HepG2 (cell line): ENCODE results near the gene SAMD14. TPM values are rescaled to one million over a fixed set of nuclear protein-coding genes. Genes with fewer than 3 reads are reported as not detected.

Experiments used
- ATAC-seq: fragments of 200-7000 bp; cut with Tn5 transposase; 3 replicates; pipeline ENCODE4 v1.9.1; 2020; ENCODE audit warnings: mild to moderate bottlenecking, moderate library complexity
- BruUV-seq: library from RNA; stranded (reverse); fragments of 400-500 nt; replicated peaks from 2 replicates; lab custom pipeline; 2021; lab: Mats Ljungman, UMichigan
- CTCF ChIA-PET: fragments of 300-600 bp; formaldehyde crosslinking; extraction: SDS; loops from one replicate; lab custom pipeline; 2021; ENCODE audit warnings: low total read pairs, inconsistent platforms, low intra/inter-chr PET ratio; lab: Yijun Ruan, JAX
- POLR2A ChIA-PET: fragments of 350-600 bp; sonication (Branson Sonifier 250); formaldehyde crosslinking; loops from one replicate; lab custom pipeline; 2020; ENCODE audit warnings: antibody characterized with exemption, inconsistent platforms; lab: Yijun Ruan, JAX
- DNase-seq: peaks from one replicate; pipeline ENCODE4 v3.0.0-alpha.2; 2015; ENCODE audit warnings: low spot score
- FAIRE-seq: peaks from 3 replicates; lab custom pipeline; 2011; peaks lifted over from hg19 to GRCh38; lab: Jason Lieb, UNC
- H2AFZ ChIP-seq: one replicate; pipeline ENCODE4 v1.6.1; 2011; ENCODE audit warnings: low read length, inconsistent platforms
- H3K27ac ChIP-seq: fragments of 300-600 bp; 3 replicates; pipeline ENCODE4 v1.8.0; 2011; ENCODE audit warnings: mixed run types, mild to moderate bottlenecking, mixed read lengths, low read length, inconsistent platforms; ENCODE audit not compliant: insufficient read depth; ENCODE audit errors: extremely low read length
- H3K27me3 ChIP-seq, 2 experiments: fragments of 200-600 bp in 1 of 2; 2 replicates in 1 of 2; 3 replicates in 1 of 2; pipeline versions ENCODE4 v1.6.0 to v1.8.0; 2011; ENCODE audit warnings: low read length in 2 of 2, mild to moderate bottlenecking in 2 of 2, moderate library complexity in 2 of 2, inconsistent platforms in 1 of 2; ENCODE audit not compliant: insufficient read depth in 2 of 2, control insufficient read depth in 1 of 2
- H3K36me3 ChIP-seq, 2 experiments: fragments of 200-600 bp in 1 of 2; replicated peaks in 1 of 2; 2 replicates in 1 of 2; 3 replicates in 1 of 2; pipeline versions ENCODE4 v1.5.1 to v1.8.0; 2011; ENCODE audit warnings: low read length in 2 of 2, inconsistent platforms in 1 of 2; ENCODE audit not compliant: insufficient read depth in 2 of 2, control insufficient read depth in 1 of 2
- H3K4me1 ChIP-seq: 2 replicates; pipeline ENCODE4 v1.5.1; 2012; ENCODE audit warnings: low read length, inconsistent platforms; ENCODE audit not compliant: insufficient read depth
- H3K4me2 ChIP-seq: 2 replicates; pipeline ENCODE4 v1.6.0; 2011; ENCODE audit warnings: low read depth, low read length, inconsistent platforms
- H3K4me3 ChIP-seq, 3 experiments: fragments of 200-600 bp in 1 of 3; sonication (generic), shearing (Covaris generic) in 1 of 3; replicated peaks in 1 of 3; 2 replicates each; pipeline ENCODE4 v1.5.1; 2011 to 2016; ENCODE audit warnings: low read length in 3 of 3, inconsistent platforms in 2 of 3, low read depth in 2 of 3, mild to moderate bottlenecking in 2 of 3, control low read depth in 1 of 3, mixed read lengths in 1 of 3; ENCODE audit not compliant: insufficient read depth in 1 of 3
- H3K79me2 ChIP-seq: one replicate; pipeline ENCODE4 v1.6.1; 2011; ENCODE audit warnings: low read length, inconsistent platforms; ENCODE audit not compliant: insufficient read depth
- H3K9ac ChIP-seq: 2 replicates; pipeline ENCODE4 v1.6.0; 2011; ENCODE audit warnings: mild to moderate bottlenecking, low read depth, low read length, inconsistent platforms; ENCODE audit not compliant: insufficient read depth
- H3K9me3 ChIP-seq: 2 replicates; pipeline ENCODE4 v1.5.1; 2012; ENCODE audit warnings: mild to moderate bottlenecking, low read length
- H4K20me1 ChIP-seq: 2 replicates; pipeline ENCODE4 v1.6.0; 2011; ENCODE audit warnings: inconsistent platforms, mild to moderate bottlenecking, low read length, moderate library complexity; ENCODE audit not compliant: insufficient read depth
- AGO2 ChIP-seq: fragments of 200-400 bp; formaldehyde crosslinking; optimal IDR thresholded peaks from 2 replicates; pipeline ENCODE3; 2017; ENCODE audit warnings: mild to moderate bottlenecking, low read depth, low read length, moderate library complexity
- DNMT3B ChIP-seq: conservative IDR thresholded peaks from 2 replicates; pipeline ENCODE4 v1.6.1; 2016; ENCODE audit warnings: missing biosample characterization, control low read depth
- HOXA9 ChIP-seq: sonication (generic); formaldehyde crosslinking; IDR thresholded peaks from 2 replicates; pipeline ENCODE4 v1.8.1; 2022; ENCODE audit warnings: missing genetic modification reagents, mild to moderate bottlenecking, moderate library complexity, borderline replicate concordance
- IRF2 ChIP-seq: IDR thresholded peaks from 2 replicates; pipeline ENCODE4 v1.6.1; 2018; ENCODE audit warnings: missing genetic modification reagents, missing compliant biosample characterization
- MAZ ChIP-seq, 2 experiments: sonication (generic) in 1 of 2; formaldehyde crosslinking in 1 of 2; IDR thresholded peaks; 2 replicates each; pipeline versions ENCODE4 v1.5.0 to v1.6.1; 2012 to 2020; ENCODE audit warnings: low read depth in 2 of 2, mild to moderate bottlenecking in 2 of 2, borderline replicate concordance in 1 of 2, improper control_type of control experiment in 1 of 2, low read length in 1 of 2, missing genetic modification reagents in 1 of 2, moderate library complexity in 1 of 2
- MTA3 ChIP-seq: sonication (generic); formaldehyde crosslinking; IDR thresholded peaks from 2 replicates; pipeline ENCODE4 v1.4.0; 2020; ENCODE audit warnings: missing genetic modification reagents
- SPEN ChIP-seq: sonication (generic); formaldehyde crosslinking; IDR thresholded peaks from 2 replicates; pipeline ENCODE4 v1.5.1; 2020; ENCODE audit warnings: low read depth, mild to moderate bottlenecking, missing genetic modification reagents
- SRF ChIP-seq: IDR thresholded peaks from 2 replicates; pipeline ENCODE4 v1.6.1; 2011; ENCODE audit warnings: mild to moderate bottlenecking, low read depth, low read length, moderate library complexity
- SRSF4 ChIP-seq: fragments of 200-400 bp; formaldehyde crosslinking; IDR thresholded peaks from one replicate; pipeline ENCODE4 v1.6.1; 2018; ENCODE audit warnings: mild to moderate bottlenecking, low read depth, low read length, moderate library complexity; ENCODE audit not compliant: poor library complexity, severe bottlenecking
- ZBTB20 ChIP-seq: sonication (generic); formaldehyde crosslinking; IDR thresholded peaks from 2 replicates; pipeline ENCODE4 v1.8.1; 2023; ENCODE audit warnings: missing genetic modification reagents, low read depth, mild to moderate bottlenecking, borderline replicate concordance
- ZNF205 ChIP-seq: IDR thresholded peaks from 2 replicates; pipeline ENCODE4 v1.6.1; 2018; ENCODE audit warnings: missing biosample characterization, missing genetic modification reagents
- ZNF225 ChIP-seq: sonication (generic); formaldehyde crosslinking; IDR thresholded peaks from 2 replicates; pipeline ENCODE4 v1.4.0; 2020; ENCODE audit warnings: mild to moderate bottlenecking, missing genetic modification reagents
- ZNF543 ChIP-seq: sonication (generic); formaldehyde crosslinking; IDR thresholded peaks from 2 replicates; pipeline ENCODE4 v1.4.0; 2020; ENCODE audit warnings: mild to moderate bottlenecking, missing genetic modification reagents
- ZNF576 ChIP-seq: sonication (generic); formaldehyde crosslinking; IDR thresholded peaks from 2 replicates; pipeline ENCODE4 v1.4.0; 2020; ENCODE audit warnings: mild to moderate bottlenecking, missing genetic modification reagents
- ZNF589 ChIP-seq: sonication (generic); formaldehyde crosslinking; conservative IDR thresholded peaks from 2 replicates; pipeline ENCODE4 v1.8.0; 2022; ENCODE audit warnings: mild to moderate bottlenecking, moderate library complexity, missing genetic modification reagents
- ZNF687 ChIP-seq: sonication (generic); formaldehyde crosslinking; IDR thresholded peaks from 2 replicates; pipeline ENCODE4 v1.5.1; 2020; ENCODE audit warnings: mild to moderate bottlenecking, missing genetic modification reagents, moderate library complexity
- ZNF782 ChIP-seq: sonication (generic); formaldehyde crosslinking; IDR thresholded peaks from 2 replicates; pipeline ENCODE4 v1.4.0; 2020; ENCODE audit warnings: missing genetic modification reagents, mild to moderate bottlenecking, borderline replicate concordance
- ZSCAN31 ChIP-seq: sonication (generic); formaldehyde crosslinking; IDR thresholded peaks from 2 replicates; pipeline ENCODE4 v1.5.0; 2020; ENCODE audit warnings: low read depth, mild to moderate bottlenecking, missing genetic modification reagents
- WGBS: methylation state at CpG from one replicate; pipeline ENCODE4 v1.1.6; 2017; ENCODE audit warnings: low lambda C conversion rate; 5-methylcytosine and 5-hydroxymethylcytosine counted together
- in situ Hi-C: cut with HindIII; loops from 2 replicates; pipeline ENCODE4 v1.10.0; 2017; ENCODE audit warnings: low pct_unique_long_range_greater_than_20kb; ENCODE audit not compliant: extremely low pct_ligation_motif_present
- intact Hi-C: fragments of 100-400 bp; cut with micrococcal nuclease; formaldehyde crosslinking; loops from one replicate; pipeline ENCODE4 v1.10.0; 2022; ENCODE audit not compliant: unreplicated experiment
- polyA plus RNA-seq, 8 experiments: library from polyadenylated mRNA; depleted of rRNA in 3 of 8; stranded (reverse) in 7 of 8; unstranded in 1 of 8; fragments of >200 nt; fragmentation: Illumina TruSeq in 4 of 8; extraction: Trizol in 4 of 8; gene quantifications; 2 replicates each; pipeline versions ENCODE4 v1.2.1 to v1.2.3, GENCODE V29; 2011 to 2016; ENCODE audit warnings: low read depth in 4 of 8, missing spikeins in 1 of 8, mixed read lengths in 1 of 8; ENCODE audit not compliant: insufficient read depth in 1 of 8
- total RNA-seq, 5 experiments: library from RNA; depleted of rRNA; stranded (reverse); fragments of >200 nt; fragmentation: Illumina TruSeq; extraction: Trizol; gene quantifications; 2 replicates each; pipeline ENCODE4 v1.2.3, GENCODE V29; 2016; ENCODE audit warnings: low read depth in 1 of 5

Gene SAMD14
- total and polyA plus RNA-seq, 2 of the 13 experiments (the other 11 are each of a cell fraction or from before 2014, with no cell fraction given): 0.07 to 0.22 TPM

- BruUV-seq: TSS peak; percentile 47
- FAIRE-seq (peak; percentile 74), ATAC-seq (peak; percentile 71), DNase-seq (peak; percentile 84)
- Histone ChIP-seq H3K4me2 (peak overlapping the region; percentile 70), H3K79me2 (no peaks in the 10 kb centered on the region), H3K4me3 (peak overlapping the region in 2 of 3 experiments; percentile 5 to 62; a peak in 2 of 6 replicates), H3K9me3 (no peaks in the 10 kb centered on the region), H2AFZ (no peak overlapping the region), H3K27me3 (peaks cover 0 to 10% of the 10 kb centered on the region in 2 experiments; a peak in 2 of 5 replicates), H3K4me1 (peaks cover 66% of the 10 kb centered on the region), H4K20me1 (no peaks in the 10 kb centered on the region), H3K27ac (peak overlapping the region; percentile 46), H3K9ac (peak overlapping the region; percentile 55), H3K36me3 (no peaks in the 10 kb centered on the region)
- in situ Hi-C loops: no loop called here
- ChIA-PET POLR2A (interaction anchor here (0.7 to 2.9 kb wide), 10 partner anchors 10 to 348 kb away, joined by 3 to 32 read pairs (median 3); partner anchors contain the start of genes FAM117A and SAMD14), CTCF (no interaction called here)
- 12% methylated on average over 4 of the region's 14 CpGs for WGBS
- intact Hi-C loops: loop anchor here (2.0 kb wide), 1 partner anchor 17 kb away; the partner anchor contains the start of gene PDK2
- TF ChIP-seq SPEN (CRISPR knock-in tag): 0 out of 2 replicates have a peak, but pooled peaks have one; percentile 34
- TF ChIP-seq MTA3 (CRISPR knock-in tag): no peak
- no peak for TF ChIP-seq MAZ (IDR thresholded peaks at IDR 0.05; ENCODE audit: borderline replicate concordance, low read depth, low read length)
- peak; percentile 66 for TF ChIP-seq MAZ (CRISPR knock-in tag; IDR thresholded peaks at IDR 0.05; ENCODE audit: low read depth)
- no peak for TF ChIP-seq ZNF225 (CRISPR knock-in tag)
- TF ChIP-seq ZSCAN31: peak; percentile 44; the same call in 1 of the 2 replicates
- TF ChIP-seq DNMT3B (CRISPR knock-in tag): no peak
- TF ChIP-seq IRF2: peak; percentile 26; the same call in 1 of the 2 replicates
- TF ChIP-seq ZNF543 (CRISPR knock-in tag): peak; percentile 69; the same call in 1 of the 2 replicates
- peak; percentile 55; the same call in 1 of the 2 replicates for TF ChIP-seq ZNF589
- no peak for TF ChIP-seq ZBTB20 (CRISPR knock-in tag)
- peak; percentile 71; the same call in 1 of the 2 replicates for TF ChIP-seq ZNF782 (CRISPR knock-in tag)
- peak; percentile 79 for TF ChIP-seq AGO2
- TF ChIP-seq ZNF687 (CRISPR knock-in tag): peak; percentile 85
- no peak for TF ChIP-seq HOXA9
- peak; percentile 93 for TF ChIP-seq SRF
- no peak for TF ChIP-seq ZNF576 (CRISPR knock-in tag)
- no peak for TF ChIP-seq SRSF4
- TF ChIP-seq ZNF205 (CRISPR knock-in tag): 0 out of 2 replicates have a peak, but pooled peaks have one; percentile 24
These were observed 18.0 kb downstream of the SAMD14 start for GRCh38 chr17:50111673-50112655.
